ENCODE results near the gene LIMK2. TPM values are rescaled to one million over a fixed set of nuclear protein-coding genes. Genes with fewer than 3 reads are reported as not detected.
"Not testable (repeated sequence)": the region's sequence is repeated elsewhere in the genome, so short reads cannot be mapped to it uniquely, and the experiment has no call there.

The LIMK2 gene
- total RNA-seq, 2 donors from 2014 or later, result 88.0 to 109 TPM

DNA sequence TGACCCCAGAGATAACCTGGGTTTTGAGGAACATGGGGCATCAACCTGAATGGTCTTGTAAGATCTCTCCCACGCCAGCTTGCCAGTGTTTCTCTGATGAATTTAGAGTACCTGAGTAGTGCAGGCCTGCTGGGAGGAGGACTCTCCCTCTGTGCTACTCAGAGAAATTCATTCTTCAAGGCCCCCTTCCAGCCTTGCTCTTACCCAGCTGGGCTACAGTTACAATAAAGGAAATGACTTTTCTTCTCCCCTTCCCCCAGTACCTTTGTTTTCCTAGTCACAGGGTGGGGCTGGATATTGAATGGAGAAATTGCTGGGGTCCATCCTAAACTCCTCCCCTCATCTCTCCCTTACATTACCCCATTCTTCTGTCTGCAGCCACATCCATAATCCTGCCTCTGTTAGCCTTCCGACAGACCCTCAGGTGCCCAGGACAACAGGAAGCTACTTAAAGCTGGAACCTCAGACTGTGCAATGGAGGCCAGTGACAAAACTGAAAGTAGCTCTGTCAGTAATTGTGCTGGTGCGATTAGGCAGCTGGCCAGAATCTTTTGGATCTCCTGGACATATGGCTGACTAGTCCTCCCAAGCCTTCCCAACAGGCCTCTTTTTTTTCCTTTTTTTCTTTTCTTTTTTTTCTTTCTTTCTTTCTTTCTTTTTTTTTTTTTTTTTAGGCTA is 17.4 kb downstream of the LIMK2 start:
- Histone ChIP-seq H3K36me3 (no peaks in the 10 kb centered on the region), H3K27me3 (no peaks in the 10 kb centered on the region), H3K27ac (peak overlapping the region; percentile 81), H3K9ac (ENCODE audit: low read depth in 2 of 2, low read length in 2 of 2) (peak overlapping the region in 1 of 2 donors; percentile 78), H3K9me3 (no peaks in the 10 kb centered on the region), H3K4me1 (peaks cover 29% of the 10 kb centered on the region), H3K4me3 (no peak overlapping the region)
- intact Hi-C loops (cut with DNase I), result no loop called here
- DNase-seq, result peak; percentile 78
- TF ChIP-seq, protein P1, sequence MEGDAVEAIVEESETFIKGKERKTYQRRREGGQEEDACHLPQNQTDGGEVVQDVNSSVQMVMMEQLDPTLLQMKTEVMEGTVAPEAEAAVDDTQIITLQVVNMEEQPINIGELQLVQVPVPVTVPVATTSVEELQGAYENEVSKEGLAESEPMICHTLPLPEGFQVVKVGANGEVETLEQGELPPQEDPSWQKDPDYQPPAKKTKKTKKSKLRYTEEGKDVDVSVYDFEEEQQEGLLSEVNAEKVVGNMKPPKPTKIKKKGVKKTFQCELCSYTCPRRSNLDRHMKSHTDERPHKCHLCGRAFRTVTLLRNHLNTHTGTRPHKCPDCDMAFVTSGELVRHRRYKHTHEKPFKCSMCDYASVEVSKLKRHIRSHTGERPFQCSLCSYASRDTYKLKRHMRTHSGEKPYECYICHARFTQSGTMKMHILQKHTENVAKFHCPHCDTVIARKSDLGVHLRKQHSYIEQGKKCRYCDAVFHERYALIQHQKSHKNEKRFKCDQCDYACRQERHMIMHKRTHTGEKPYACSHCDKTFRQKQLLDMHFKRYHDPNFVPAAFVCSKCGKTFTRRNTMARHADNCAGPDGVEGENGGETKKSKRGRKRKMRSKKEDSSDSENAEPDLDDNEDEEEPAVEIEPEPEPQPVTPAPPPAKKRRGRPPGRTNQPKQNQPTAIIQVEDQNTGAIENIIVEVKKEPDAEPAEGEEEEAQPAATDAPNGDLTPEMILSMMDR (IDR thresholded peaks at IDR 0.05), result no peak

DNA sequence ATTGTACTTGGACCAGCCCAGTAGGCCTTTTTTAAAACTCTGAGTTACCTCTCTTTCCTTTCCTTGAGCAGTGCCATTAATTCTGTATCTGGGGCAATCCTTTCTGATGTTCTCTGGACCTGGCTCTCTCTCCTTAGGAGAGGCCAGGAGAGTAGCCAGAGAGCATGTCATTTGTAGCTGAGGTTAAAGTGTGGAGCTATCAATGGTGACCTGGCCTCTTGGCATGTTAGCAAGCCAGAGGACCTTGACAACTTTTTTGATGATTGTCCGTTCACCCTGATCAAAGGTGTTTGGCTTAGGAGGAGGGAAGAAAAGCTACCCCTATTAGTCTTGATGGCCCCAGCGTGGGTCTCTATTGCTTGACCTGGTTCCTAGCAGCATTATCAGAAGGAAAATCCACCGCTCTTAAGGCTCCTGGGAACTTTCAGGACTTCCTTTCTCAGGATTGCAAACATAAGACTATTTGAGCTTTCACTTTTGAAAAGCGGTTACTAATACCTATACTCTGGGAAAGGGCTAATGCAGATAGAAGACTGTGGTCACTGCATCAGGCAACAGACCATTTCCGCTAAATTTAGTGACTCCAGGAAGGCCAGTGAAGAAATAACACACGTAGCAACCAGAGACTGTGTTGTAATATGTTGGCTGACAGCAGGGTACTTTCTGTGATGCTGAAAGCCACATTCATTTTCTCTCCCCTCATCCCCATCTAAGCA is 18.2 kb downstream of the LIMK2 start:
- no peak for DNase-seq
- no peaks in the 10 kb centered on the region for H3K27me3 ChIP-seq
- H3K9me3 ChIP-seq, result no peaks in the 10 kb centered on the region
- H3K9ac ChIP-seq (ENCODE audit: low read depth in 2 of 2, low read length in 2 of 2), result peak overlapping the region in 1 of 2 donors; percentile 78
- H3K36me3 ChIP-seq, result no peaks in the 10 kb centered on the region
- H3K4me3 ChIP-seq, result no peak overlapping the region
- TF ChIP-seq, protein P1 (IDR thresholded peaks at IDR 0.05), result no peak
- H3K27ac ChIP-seq, result peak overlapping the region; percentile 81
- intact Hi-C loops (cut with DNase I), result no loop called here
- peaks cover 28% of the 10 kb centered on the region for H3K4me1 ChIP-seq

DNA sequence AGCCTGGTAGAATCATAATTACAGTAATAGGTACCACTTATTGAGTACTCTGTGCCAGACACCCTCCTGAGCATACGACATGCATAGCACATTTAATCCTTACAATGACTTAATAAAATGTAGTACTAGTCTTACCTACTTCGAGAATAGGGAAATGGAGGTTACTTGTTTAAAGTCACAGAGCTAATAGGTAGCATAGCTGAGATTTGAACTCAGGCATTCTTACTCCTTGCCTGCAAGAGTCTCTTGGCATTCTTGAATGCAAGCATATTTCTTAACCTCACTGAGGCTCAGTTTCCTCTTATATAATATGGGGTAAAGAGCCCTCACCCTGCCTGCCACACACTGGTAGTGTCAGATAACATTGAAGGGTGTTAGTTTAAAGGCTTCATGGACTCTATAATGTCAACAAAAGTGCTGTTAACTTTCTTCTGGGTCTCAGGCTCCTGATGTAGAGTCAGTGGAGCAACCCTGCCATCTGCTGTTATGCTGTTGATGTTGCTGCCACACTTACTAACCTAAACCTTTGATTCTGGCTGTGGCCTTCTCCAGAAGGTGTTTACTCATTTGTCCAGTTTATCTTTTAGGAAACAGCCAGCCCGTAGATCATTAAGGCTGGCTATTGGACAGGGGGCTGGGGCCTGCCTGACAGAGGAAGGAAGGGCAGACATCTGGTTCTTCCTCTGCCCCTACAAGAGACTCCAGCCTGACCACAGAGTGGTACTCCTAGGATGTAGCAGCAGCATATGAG is 18.9 kb downstream of the LIMK2 start:
- Histone ChIP-seq H3K36me3 (no peaks in the 10 kb centered on the region), H3K4me1 (peaks cover 26% of the 10 kb centered on the region), H3K27ac (peak overlapping the region; percentile 81), H3K4me3 (no peak overlapping the region), H3K9ac (ENCODE audit: low read depth in 2 of 2, low read length in 2 of 2) (peak overlapping the region in 1 of 2 donors; percentile 78), H3K9me3 (no peaks in the 10 kb centered on the region), H3K27me3 (no peaks in the 10 kb centered on the region)
- intact Hi-C loops (cut with DNase I), result no loop called here
- TF ChIP-seq, protein P1 (IDR thresholded peaks at IDR 0.05), result peak; percentile 63
- peak; percentile 70 for DNase-seq

DNA sequence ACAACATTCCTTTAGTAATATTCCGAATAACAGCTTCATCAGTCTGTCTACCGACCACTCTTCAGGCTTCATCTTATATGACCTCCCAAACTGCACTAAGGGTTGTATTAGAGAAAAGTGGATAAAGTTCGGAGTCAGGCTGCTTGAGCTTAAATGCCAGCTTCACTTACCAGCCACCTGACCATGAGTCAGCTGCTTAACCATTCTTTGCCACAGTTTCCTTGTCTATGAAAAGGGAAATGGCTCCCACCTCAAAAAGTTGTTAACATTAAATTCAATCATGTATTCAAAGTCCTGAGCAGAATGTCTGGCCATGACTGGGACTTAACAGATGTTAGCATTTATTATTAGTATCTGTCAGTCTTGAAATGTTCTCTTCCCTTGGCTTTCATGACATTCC is 20.9 kb downstream of the LIMK2 start:
- Histone ChIP-seq H3K27ac (no peak overlapping the region), H3K27me3 (no peaks in the 10 kb centered on the region), H3K9me3 (no peaks in the 10 kb centered on the region), H3K4me1 (peaks cover 21% of the 10 kb centered on the region), H3K4me3 (no peak overlapping the region), H3K36me3 (no peaks in the 10 kb centered on the region), H3K9ac (ENCODE audit: low read depth in 2 of 2, low read length in 2 of 2) (peak overlapping the region in 1 of 2 donors; percentile 14)
- intact Hi-C loops (cut with DNase I), result no loop called here
- TF ChIP-seq, protein P1 (IDR thresholded peaks at IDR 0.05), result no peak
- DNase-seq, result no peak

DNA sequence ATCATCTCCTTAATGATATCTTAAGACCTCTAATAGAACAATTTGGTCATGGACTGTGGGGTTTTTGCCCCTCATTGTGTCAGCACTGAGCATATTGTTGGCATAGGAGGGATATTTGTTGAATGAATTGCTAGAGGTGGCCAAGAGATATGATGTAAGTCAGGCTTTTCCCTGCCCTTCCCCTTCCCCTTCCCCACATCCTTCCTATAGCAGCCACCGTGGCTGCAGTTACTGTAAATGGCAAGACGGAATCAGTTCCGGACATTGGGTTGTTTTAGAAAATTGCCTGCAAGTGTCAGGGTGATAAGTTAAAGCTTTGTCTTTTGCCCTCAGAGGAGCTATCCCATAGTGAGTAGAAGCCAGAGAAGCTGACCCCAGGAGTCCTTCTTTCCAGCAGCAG is 23.0 kb downstream of the LIMK2 start:
- TF ChIP-seq, protein P1 (IDR thresholded peaks at IDR 0.05), result no peak
- peak overlapping the region in 1 of 2 donors; percentile 23 for H3K9ac ChIP-seq (ENCODE audit: low read depth in 2 of 2, low read length in 2 of 2)
- no peaks in the 10 kb centered on the region for H3K9me3 ChIP-seq
- no peak overlapping the region for H3K4me3 ChIP-seq
- no peaks in the 10 kb centered on the region for H3K36me3 ChIP-seq
- intact Hi-C loops (cut with DNase I), result no loop called here
- no peaks in the 10 kb centered on the region for H3K27me3 ChIP-seq
- H3K27ac ChIP-seq, result no peak overlapping the region
- H3K4me1 ChIP-seq, result peaks cover 10% of the 10 kb centered on the region
- DNase-seq, result no peak

- H3K27me3 ChIP-seq; H3K9ac ChIP-seq (ENCODE audit: low read depth in 2 of 2, low read length in 2 of 2); H3K27ac ChIP-seq; H3K4me1 ChIP-seq; H3K9me3 ChIP-seq; DNase-seq; intact Hi-C loops (cut with DNase I); H3K4me3 ChIP-seq; H3K36me3 ChIP-seq: not testable (repeated sequence)
These were observed 23.9 kb downstream of the LIMK2 start for GRCh38 chr22:31236044-31236443.

Measured in colonic mucosa (tissue), 4 donors.